ENCODE results near the gene BMP8A. TPM values are rescaled to one million over a fixed set of nuclear protein-coding genes. Genes with fewer than 3 reads are reported as not detected.
"Not testable (repeated sequence)": the region's sequence is repeated elsewhere in the genome, so short reads cannot be mapped to it uniquely, and the experiment has no call there.

Gene BMP8A
- total RNA-seq, 1 experiment from 2014 or later: 4.1 TPM

GRCh38 chr1:39510570-39511186, 19.2 kb downstream of the BMP8A start:
- H3K79me2 ChIP-seq (ENCODE audit: insufficient read depth, low read length); H3K9ac ChIP-seq (ENCODE audit: low read length); intact Hi-C loops (cut with micrococcal nuclease); H3K4me1 ChIP-seq (ENCODE audit: control insufficient read depth in 1 of 2, insufficient read depth in 2 of 2, low read length in 2 of 2); H3K9me3 ChIP-seq (ENCODE audit: control insufficient read depth in 1 of 2, insufficient read depth in 1 of 2, low read depth in 1 of 2, low read length in 2 of 2); H3K4me2 ChIP-seq (ENCODE audit: low read length); ATAC-seq; RAD21 ChIA-PET (ENCODE audit: low non-redundant PET in 1 of 2, low total read pairs in 2 of 2, uncharacterized antibody in 2 of 2, unreplicated experiment in 2 of 2); H3K4me3 ChIP-seq (replicated peaks in 1 of 2; ENCODE audit: low read depth in 1 of 2, low read length in 2 of 2); H3K27ac ChIP-seq (ENCODE audit: low read depth, low read length); POLR2A ChIA-PET; H4K20me1 ChIP-seq (ENCODE audit: insufficient read depth); H2AFZ ChIP-seq (ENCODE audit: low read depth, low read length, poor library complexity, severe bottlenecking); CTCF ChIA-PET; H3K27me3 ChIP-seq (ENCODE audit: insufficient read depth, low read length); DNase-seq (ENCODE audit: low read depth, low spot score); BruUV-seq (replicated peaks); H3K36me3 ChIP-seq (ENCODE audit: control insufficient read depth in 1 of 2, insufficient read depth in 2 of 2, low read length in 2 of 2); H3K9me2 ChIP-seq (ENCODE audit: insufficient read depth): not testable (repeated sequence)

DNA sequence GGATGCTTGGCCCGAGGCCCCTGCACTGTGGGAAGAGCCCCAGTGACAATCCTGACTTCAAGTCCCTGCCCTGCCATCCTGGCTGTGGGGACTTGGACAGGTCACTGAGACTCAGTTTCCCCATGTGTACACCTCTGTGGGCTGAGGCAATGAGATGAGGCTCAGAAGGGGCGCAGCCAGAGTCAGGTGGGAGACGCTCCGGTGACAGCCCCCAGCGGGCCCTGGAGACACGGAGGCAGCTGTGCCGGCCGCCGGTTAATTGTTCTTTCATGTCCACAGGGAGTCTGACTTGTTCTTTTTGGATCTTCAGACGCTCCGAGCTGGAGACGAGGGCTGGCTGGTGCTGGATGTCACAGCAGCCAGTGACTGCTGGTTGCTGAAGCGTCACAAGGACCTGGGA, 20.0 kb downstream of the BMP8A start:
- BruUV-seq (replicated peaks); H3K27ac ChIP-seq (ENCODE audit: low read depth, low read length); H2AFZ ChIP-seq (ENCODE audit: low read depth, low read length, poor library complexity, severe bottlenecking); H3K4me2 ChIP-seq (ENCODE audit: low read length); RAD21 ChIA-PET (ENCODE audit: low non-redundant PET in 1 of 2, low total read pairs in 2 of 2, uncharacterized antibody in 2 of 2, unreplicated experiment in 2 of 2); H4K20me1 ChIP-seq (ENCODE audit: insufficient read depth); H3K79me2 ChIP-seq (ENCODE audit: insufficient read depth, low read length); DNase-seq (ENCODE audit: low read depth, low spot score); H3K4me1 ChIP-seq (ENCODE audit: control insufficient read depth in 1 of 2, insufficient read depth in 2 of 2, low read length in 2 of 2); H3K9me3 ChIP-seq (ENCODE audit: control insufficient read depth in 1 of 2, insufficient read depth in 1 of 2, low read depth in 1 of 2, low read length in 2 of 2); intact Hi-C loops (cut with micrococcal nuclease); H3K36me3 ChIP-seq (ENCODE audit: control insufficient read depth in 1 of 2, insufficient read depth in 2 of 2, low read length in 2 of 2); H3K9me2 ChIP-seq (ENCODE audit: insufficient read depth); CTCF ChIA-PET; H3K27me3 ChIP-seq (ENCODE audit: insufficient read depth, low read length); ATAC-seq; H3K4me3 ChIP-seq (replicated peaks in 1 of 2; ENCODE audit: low read depth in 1 of 2, low read length in 2 of 2); POLR2A ChIA-PET; H3K9ac ChIP-seq (ENCODE audit: low read length): not testable (repeated sequence)

GRCh38 chr1:39512234-39512847, 20.9 kb downstream of the BMP8A start:
- H2AFZ ChIP-seq (ENCODE audit: low read depth, low read length, poor library complexity, severe bottlenecking); H3K9ac ChIP-seq (ENCODE audit: low read length); H3K4me2 ChIP-seq (ENCODE audit: low read length); RAD21 ChIA-PET (ENCODE audit: low non-redundant PET in 1 of 2, low total read pairs in 2 of 2, uncharacterized antibody in 2 of 2, unreplicated experiment in 2 of 2); H3K9me2 ChIP-seq (ENCODE audit: insufficient read depth); H3K4me3 ChIP-seq (replicated peaks in 1 of 2; ENCODE audit: low read depth in 1 of 2, low read length in 2 of 2); CTCF ChIA-PET; BruUV-seq (replicated peaks); intact Hi-C loops (cut with micrococcal nuclease); H4K20me1 ChIP-seq (ENCODE audit: insufficient read depth); DNase-seq (ENCODE audit: low read depth, low spot score); H3K4me1 ChIP-seq (ENCODE audit: control insufficient read depth in 1 of 2, insufficient read depth in 2 of 2, low read length in 2 of 2); H3K36me3 ChIP-seq (ENCODE audit: control insufficient read depth in 1 of 2, insufficient read depth in 2 of 2, low read length in 2 of 2); H3K79me2 ChIP-seq (ENCODE audit: insufficient read depth, low read length); H3K9me3 ChIP-seq (ENCODE audit: control insufficient read depth in 1 of 2, insufficient read depth in 1 of 2, low read depth in 1 of 2, low read length in 2 of 2); H3K27me3 ChIP-seq (ENCODE audit: insufficient read depth, low read length); H3K27ac ChIP-seq (ENCODE audit: low read depth, low read length); POLR2A ChIA-PET: not testable (repeated sequence)
- ATAC-seq: peak; percentile 85

DNA sequence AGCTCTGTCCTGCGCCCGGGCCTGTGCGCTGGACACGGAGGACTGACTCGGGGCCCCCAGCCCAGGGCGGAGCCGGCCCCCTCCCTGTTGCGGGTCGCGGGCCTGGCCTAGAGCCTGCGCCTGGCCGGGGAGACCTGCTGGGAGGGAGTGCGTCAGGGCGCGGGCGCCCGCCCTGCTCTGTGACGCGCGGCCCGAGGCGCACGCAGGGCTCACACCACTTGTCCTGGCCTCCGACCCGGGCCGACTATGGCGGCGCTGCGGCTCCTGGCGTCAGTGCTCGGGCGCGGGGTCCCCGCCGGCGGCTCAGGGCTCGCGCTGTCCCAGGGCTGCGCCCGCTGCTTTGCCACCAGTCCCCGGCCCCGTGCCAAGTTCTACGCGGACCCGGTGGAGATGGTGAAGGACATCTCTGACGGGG, 23.3 kb downstream of the BMP8A start:
- not testable (repeated sequence) for BruUV-seq (replicated peaks)

More for the DNA sequence above, 23.3 kb downstream of the BMP8A start:
- H3K9me3 ChIP-seq (ENCODE audit: control insufficient read depth in 1 of 2, insufficient read depth in 1 of 2, low read depth in 1 of 2, low read length in 2 of 2); DNase-seq (ENCODE audit: low read depth, low spot score); H3K9me2 ChIP-seq (ENCODE audit: insufficient read depth); H3K9ac ChIP-seq (ENCODE audit: low read length); H3K36me3 ChIP-seq (ENCODE audit: control insufficient read depth in 1 of 2, insufficient read depth in 2 of 2, low read length in 2 of 2); RAD21 ChIA-PET (ENCODE audit: low non-redundant PET in 1 of 2, low total read pairs in 2 of 2, uncharacterized antibody in 2 of 2, unreplicated experiment in 2 of 2); H3K27ac ChIP-seq (ENCODE audit: low read depth, low read length); CTCF ChIA-PET; H3K4me3 ChIP-seq (replicated peaks in 1 of 2; ENCODE audit: low read depth in 1 of 2, low read length in 2 of 2); H3K79me2 ChIP-seq (ENCODE audit: insufficient read depth, low read length); H3K4me2 ChIP-seq (ENCODE audit: low read length); H3K27me3 ChIP-seq (ENCODE audit: insufficient read depth, low read length); H2AFZ ChIP-seq (ENCODE audit: low read depth, low read length, poor library complexity, severe bottlenecking); POLR2A ChIA-PET; H3K4me1 ChIP-seq (ENCODE audit: control insufficient read depth in 1 of 2, insufficient read depth in 2 of 2, low read length in 2 of 2); H4K20me1 ChIP-seq (ENCODE audit: insufficient read depth); ATAC-seq; intact Hi-C loops (cut with micrococcal nuclease): not testable (repeated sequence)

Data from HCT116 (cell line).